GM12878 (cell line): ENCODE results near the gene MED13L. TPM values are rescaled to one million over a fixed set of nuclear protein-coding genes. Genes with fewer than 3 reads are reported as not detected.

Experiments used
- ATF3 ChIP-seq: IDR thresholded peaks from 2 replicates; pipeline ENCODE4 v1.6.1; 2011; ENCODE audit warnings: low read depth, mild to moderate bottlenecking, low read length, moderate library complexity, borderline replicate concordance; ENCODE audit errors: extremely low read depth
- BACH1 ChIP-seq: fragments of 450-650 bp; IDR thresholded peaks from 2 replicates; pipeline ENCODE4 v1.6.1; 2017; ENCODE audit warnings: mild to moderate bottlenecking, borderline replicate concordance
- EZH2 ChIP-seq: IDR thresholded peaks from 2 replicates; pipeline ENCODE4 v1.6.1; 2012; ENCODE audit warnings: low read depth, mild to moderate bottlenecking, control low read depth, inconsistent platforms, low read length, borderline replicate concordance; ENCODE audit not compliant: control insufficient read depth
- GABPA ChIP-seq: IDR thresholded peaks from 2 replicates; pipeline ENCODE4 v1.6.1; 2014; ENCODE audit warnings: antibody characterized with exemption, low read depth, mild to moderate bottlenecking, inconsistent platforms
- GATAD2B ChIP-seq: fragments of 450-650 bp; conservative IDR thresholded peaks from 2 replicates; pipeline ENCODE4 v1.6.1; 2017; ENCODE audit warnings: low read depth, mild to moderate bottlenecking, moderate library complexity
- IKZF1 ChIP-seq: fragments of 450-650 bp; conservative IDR thresholded peaks from 2 replicates; pipeline ENCODE4 v1.6.1; 2017; ENCODE audit warnings: antibody characterized with exemption, mild to moderate bottlenecking
- MAX ChIP-seq: IDR thresholded peaks from 2 replicates; pipeline ENCODE4 v1.6.1; 2012; ENCODE audit warnings: low read depth, low read length, improper control_type of control experiment
- MYC ChIP-seq: IDR thresholded peaks from 2 replicates; pipeline ENCODE4 v1.6.1; 2011; ENCODE audit warnings: mild to moderate bottlenecking, low read length, moderate library complexity, inconsistent platforms; ENCODE audit not compliant: insufficient read depth, insufficient replicate concordance, insufficient read length, severe bottlenecking
- PAX8 ChIP-seq: fragments of 450-650 bp; IDR thresholded peaks from 2 replicates; pipeline ENCODE4 v1.6.1; 2017; ENCODE audit warnings: mild to moderate bottlenecking, moderate library complexity
- RAD21 ChIP-seq: IDR thresholded peaks from 2 replicates; pipeline ENCODE4 v1.6.1; 2011; ENCODE audit warnings: mild to moderate bottlenecking, low read depth, low read length, moderate library complexity; ENCODE audit not compliant: insufficient read depth
- RAD51 ChIP-seq: fragments of 450-650 bp; IDR thresholded peaks from 2 replicates; pipeline ENCODE4 v1.6.1; 2016; ENCODE audit warnings: moderate library complexity, mild to moderate bottlenecking, inconsistent platforms
- SREBF1 ChIP-seq: IDR thresholded peaks from 2 replicates; pipeline ENCODE4 v1.6.1; 2012; ENCODE audit warnings: mild to moderate bottlenecking, low read length
- TARDBP ChIP-seq: IDR thresholded peaks from 2 replicates; pipeline ENCODE4 v1.6.1; 2016; ENCODE audit warnings: borderline replicate concordance
- USF1 ChIP-seq: IDR thresholded peaks from 2 replicates; pipeline ENCODE4 v1.6.1; 2011; ENCODE audit warnings: borderline replicate concordance, low read depth, mild to moderate bottlenecking, moderate library complexity, mixed read lengths, low read length; ENCODE audit not compliant: insufficient read depth; ENCODE audit errors: extremely low read length
- USF2 ChIP-seq: IDR thresholded peaks from 2 replicates; pipeline ENCODE4 v1.6.1; 2011; ENCODE audit warnings: low read depth, low read length, improper control_type of control experiment, borderline replicate concordance
- YY1 ChIP-seq: IDR thresholded peaks from 2 replicates; pipeline ENCODE4 v1.6.1; 2011; ENCODE audit warnings: low read depth, mild to moderate bottlenecking, low read length
- ZNF24 ChIP-seq: fragments of 450-650 bp; IDR thresholded peaks from 2 replicates; pipeline ENCODE4 v1.6.1; 2017; ENCODE audit warnings: antibody characterized with exemption, mild to moderate bottlenecking
- polyA plus RNA-seq, 11 experiments: library from polyadenylated mRNA; depleted of rRNA in 4 of 11; unstranded in 6 of 11; stranded (reverse) in 5 of 11; fragments of >200 nt; fragmentation: Nextera tagmentation in 4 of 11; fragmentation: Illumina TruSeq in 1 of 11; extraction: Ambion mirVana in 4 of 11; extraction: Trizol in 1 of 11; gene quantifications; 1 replicate in 1 of 11; 2 replicates in 10 of 11; pipeline versions ENCODE4 v1.2.1 to v1.2.3, GENCODE V29; 2011 to 2016; ENCODE audit warnings: inconsistent platforms in 2 of 11, missing spikeins in 2 of 11, low read depth in 1 of 11
- total RNA-seq, 4 experiments: library from RNA; depleted of rRNA in 3 of 4; stranded (reverse); fragments of >200 nt in 3 of 4; fragmentation: Illumina TruSeq in 1 of 4; extraction: Trizol in 1 of 4; gene quantifications; 2 replicates each; pipeline versions ENCODE4 v1.2.1 to v1.2.3, GENCODE V29; 2013 to 2021
- TF ChIP-seq, protein P1 (sequence below), 3 experiments: IDR thresholded peaks in 2 of 3; conservative IDR thresholded peaks in 1 of 3; 2 replicates each; pipeline ENCODE4 v1.5.1; 2011; ENCODE audit warnings: low read depth in 3 of 3, low read length in 3 of 3, mild to moderate bottlenecking in 3 of 3, control low read depth in 2 of 3, moderate library complexity in 2 of 3, inconsistent platforms in 1 of 3, mixed read lengths in 1 of 3; ENCODE audit not compliant: control insufficient read depth in 2 of 3, insufficient read depth in 1 of 3; ENCODE audit errors: extremely low read depth in 1 of 3
- TF ChIP-seq, protein P2 (sequence below): fragments of 450-650 bp; IDR thresholded peaks from 2 replicates; pipeline ENCODE4 v1.6.1; 2018; ENCODE audit warnings: mild to moderate bottlenecking, low read depth, moderate library complexity; ENCODE audit not compliant: partially characterized antibody

Gene MED13L
- total and polyA plus RNA-seq, 10 of the 15 experiments (the other 5 are each of a cell fraction or from before 2014, with no cell fraction given), result 3.7 to 30.1 (median 9.1) TPM

GRCh38 chr12:116277467-116278278 is at the start of gene MED13L (continued):
- TF ChIP-seq, protein P1, sequence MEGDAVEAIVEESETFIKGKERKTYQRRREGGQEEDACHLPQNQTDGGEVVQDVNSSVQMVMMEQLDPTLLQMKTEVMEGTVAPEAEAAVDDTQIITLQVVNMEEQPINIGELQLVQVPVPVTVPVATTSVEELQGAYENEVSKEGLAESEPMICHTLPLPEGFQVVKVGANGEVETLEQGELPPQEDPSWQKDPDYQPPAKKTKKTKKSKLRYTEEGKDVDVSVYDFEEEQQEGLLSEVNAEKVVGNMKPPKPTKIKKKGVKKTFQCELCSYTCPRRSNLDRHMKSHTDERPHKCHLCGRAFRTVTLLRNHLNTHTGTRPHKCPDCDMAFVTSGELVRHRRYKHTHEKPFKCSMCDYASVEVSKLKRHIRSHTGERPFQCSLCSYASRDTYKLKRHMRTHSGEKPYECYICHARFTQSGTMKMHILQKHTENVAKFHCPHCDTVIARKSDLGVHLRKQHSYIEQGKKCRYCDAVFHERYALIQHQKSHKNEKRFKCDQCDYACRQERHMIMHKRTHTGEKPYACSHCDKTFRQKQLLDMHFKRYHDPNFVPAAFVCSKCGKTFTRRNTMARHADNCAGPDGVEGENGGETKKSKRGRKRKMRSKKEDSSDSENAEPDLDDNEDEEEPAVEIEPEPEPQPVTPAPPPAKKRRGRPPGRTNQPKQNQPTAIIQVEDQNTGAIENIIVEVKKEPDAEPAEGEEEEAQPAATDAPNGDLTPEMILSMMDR (IDR thresholded peaks at IDR 0.05 in 2 of 3, conservative IDR thresholded peaks at IDR 0.05 in 1 of 3; ENCODE audit: control insufficient read depth in 2 of 3, extremely low read depth in 1 of 3, insufficient read depth in 1 of 3, low read depth in 3 of 3, low read length in 3 of 3), result peak in 2 of 3 experiments; percentile 6 to 28; a peak in 2 of 6 replicates
- TF ChIP-seq GATAD2B, result peak; percentile 74; the same call in 1 of the 2 replicates
- peak; percentile 24 for TF ChIP-seq USF2
- TF ChIP-seq YY1, result peak; percentile 93
- TF ChIP-seq PAX8, result no peak
- TF ChIP-seq, protein P2, sequence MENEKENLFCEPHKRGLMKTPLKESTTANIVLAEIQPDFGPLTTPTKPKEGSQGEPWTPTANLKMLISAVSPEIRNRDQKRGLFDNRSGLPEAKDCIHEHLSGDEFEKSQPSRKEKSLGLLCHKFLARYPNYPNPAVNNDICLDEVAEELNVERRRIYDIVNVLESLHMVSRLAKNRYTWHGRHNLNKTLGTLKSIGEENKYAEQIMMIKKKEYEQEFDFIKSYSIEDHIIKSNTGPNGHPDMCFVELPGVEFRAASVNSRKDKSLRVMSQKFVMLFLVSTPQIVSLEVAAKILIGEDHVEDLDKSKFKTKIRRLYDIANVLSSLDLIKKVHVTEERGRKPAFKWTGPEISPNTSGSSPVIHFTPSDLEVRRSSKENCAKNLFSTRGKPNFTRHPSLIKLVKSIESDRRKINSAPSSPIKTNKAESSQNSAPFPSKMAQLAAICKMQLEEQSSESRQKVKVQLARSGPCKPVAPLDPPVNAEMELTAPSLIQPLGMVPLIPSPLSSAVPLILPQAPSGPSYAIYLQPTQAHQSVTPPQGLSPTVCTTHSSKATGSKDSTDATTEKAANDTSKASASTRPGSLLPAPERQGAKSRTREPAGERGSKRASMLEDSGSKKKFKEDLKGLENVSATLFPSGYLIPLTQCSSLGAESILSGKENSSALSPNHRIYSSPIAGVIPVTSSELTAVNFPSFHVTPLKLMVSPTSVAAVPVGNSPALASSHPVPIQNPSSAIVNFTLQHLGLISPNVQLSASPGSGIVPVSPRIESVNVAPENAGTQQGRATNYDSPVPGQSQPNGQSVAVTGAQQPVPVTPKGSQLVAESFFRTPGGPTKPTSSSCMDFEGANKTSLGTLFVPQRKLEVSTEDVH, result no peak
- TF ChIP-seq RAD21, result 0 out of 2 replicates have a peak, but pooled peaks have one; percentile 25
- TF ChIP-seq GABPA, result no peak
- peak; percentile 79; the same call in 1 of the 2 replicates for TF ChIP-seq BACH1
- TF ChIP-seq MYC, result no peak
- no peak for TF ChIP-seq ZNF24
- TF ChIP-seq IKZF1, result peak; percentile 69
- no peak for TF ChIP-seq SREBF1
- peak; percentile 71 for TF ChIP-seq MAX
- peak; percentile 87 for TF ChIP-seq USF1
- peak; percentile 40; the same call in 1 of the 2 replicates for TF ChIP-seq ATF3
- TF ChIP-seq TARDBP, result peak; percentile 37; the same call in 1 of the 2 replicates
- TF ChIP-seq RAD51, result 0 out of 2 replicates have a peak, but pooled peaks have one; percentile 14
- TF ChIP-seq EZH2, result no peak
